Activated CD4-positive, alpha-beta T cell treated with anti-CD3 and anti-CD28 coated beads, Interleukin-2, Interleukin-4, amounts not matched to agents 100 ng/mL and 50 ng/mL, durations not matched to agents 16 hours and 8 hours (primary cell): Measurements from ENCODE around the gene ARHGAP24.
"Not testable (repeated sequence)": the region's sequence is repeated elsewhere in the genome, so short reads cannot be mapped to it uniquely, and the experiment has no call there.

ENCODE experiments used
- DNase-seq: peaks from one replicate; pipeline ENCODE4 v3.0.0-alpha.2; 2020; ENCODE audit warnings: low spot score

The ARHGAP24 gene

GRCh38 chr4:85818700-85819099 lies 343.8 kb downstream of the ARHGAP24 start:
- no peak for DNase-seq

- DNase-seq, result not testable (repeated sequence)
These were observed 345.2 kb downstream of the ARHGAP24 start for GRCh38 chr4:85820101-85820500.

- no peak for DNase-seq
These were observed 346.9 kb downstream of the ARHGAP24 start for GRCh38 chr4:85821688-85822455.

- no peak for DNase-seq
These were observed 348.3 kb downstream of the ARHGAP24 start for GRCh38 chr4:85823295-85823694.

GRCh38 chr4:85824166-85824945 lies 349.4 kb downstream of the ARHGAP24 start:
- no peak for DNase-seq

- no peak for DNase-seq
These were observed 351.2 kb downstream of the ARHGAP24 start for GRCh38 chr4:85826060-85826678.

- no peak for DNase-seq
These were observed 353.3 kb downstream of the ARHGAP24 start for GRCh38 chr4:85828027-85828890.

GRCh38 chr4:85829276-85830051 lies 354.5 kb downstream of the ARHGAP24 start:
- no peak for DNase-seq

GRCh38 chr4:85831647-85832046 lies 356.7 kb downstream of the ARHGAP24 start:
- no peak for DNase-seq

GRCh38 chr4:85833302-85833701 lies 358.4 kb downstream of the ARHGAP24 start:
- no peak for DNase-seq

- DNase-seq, result no peak
These were observed 360.0 kb downstream of the ARHGAP24 start for GRCh38 chr4:85834934-85835333.

- no peak for DNase-seq
These were observed 361.9 kb downstream of the ARHGAP24 start for GRCh38 chr4:85836588-85837438.

GRCh38 chr4:85837439-85837733 lies 362.4 kb downstream of the ARHGAP24 start:
- no peak for DNase-seq

- not testable (repeated sequence) for DNase-seq
These were observed 365.1 kb downstream of the ARHGAP24 start for GRCh38 chr4:85839981-85840451.

- DNase-seq, result no peak
These were observed 367.6 kb downstream of the ARHGAP24 start for GRCh38 chr4:85842540-85842939.

- DNase-seq, result not testable (repeated sequence)
These were observed 378.8 kb downstream of the ARHGAP24 start for GRCh38 chr4:85853740-85854139.

- no peak for DNase-seq
These were observed 379.6 kb downstream of the ARHGAP24 start for GRCh38 chr4:85854546-85854945.

- DNase-seq, result no peak
These were observed 385.3 kb downstream of the ARHGAP24 start for GRCh38 chr4:85860066-85860740.

GRCh38 chr4:85861064-85861765 lies 386.3 kb downstream of the ARHGAP24 start:
- DNase-seq, result no peak
